Suprapubic skin (tissue), 4 donors: ENCODE data around the gene TREML2. TPM values are rescaled to one million over a fixed set of nuclear protein-coding genes. Genes with fewer than 3 reads are reported as not detected.

Source experiments
- DNase-seq, 2 donors: peaks; one replicate each; pipeline ENCODE4 v3.0.0-alpha.2; 2019; ENCODE audit warnings: low spot score in 2 of 2
- H3K27ac ChIP-seq: fragments of 200-600 bp; sonication (generic); one replicate; pipeline ENCODE4 v1.5.1; 2019
- H3K27me3 ChIP-seq: fragments of 200-600 bp; sonication (generic); one replicate; pipeline ENCODE4 v1.5.1; 2019
- H3K36me3 ChIP-seq: fragments of 200-600 bp; sonication (generic); one replicate; pipeline ENCODE4 v1.5.1; 2019
- H3K4me1 ChIP-seq: fragments of 200-600 bp; sonication (generic); one replicate; pipeline ENCODE4 v1.5.1; 2019
- H3K4me3 ChIP-seq: fragments of 200-600 bp; sonication (generic); one replicate; pipeline ENCODE4 v1.5.1; 2019; ENCODE audit warnings: mild to moderate bottlenecking
- H3K9me3 ChIP-seq: fragments of 200-600 bp; sonication (generic); one replicate; pipeline ENCODE4 v1.5.1; 2019
- CTCF ChIP-seq, 2 donors: fragments of 200-600 bp in 1 of 2; fragments of 450-650 bp in 1 of 2; sonication (generic) in 1 of 2; IDR thresholded peaks; one replicate each; pipeline ENCODE4 v1.5.1; 2016 to 2019; ENCODE audit warnings: antibody characterized with exemption in 2 of 2, mild to moderate bottlenecking in 1 of 2, moderate library complexity in 1 of 2
- EP300 ChIP-seq: sonication (generic); formaldehyde crosslinking; IDR thresholded peaks from one replicate; pipeline ENCODE4 v1.6.1; 2017; ENCODE audit warnings: antibody characterized with exemption
- POLR2A ChIP-seq, 2 donors: fragments of 450-650 bp; IDR thresholded peaks; one replicate each; pipeline ENCODE4 v1.6.1; 2017; ENCODE audit warnings: antibody characterized with exemption in 2 of 2, mild to moderate bottlenecking in 2 of 2, moderate library complexity in 2 of 2
- POLR2AphosphoS5 ChIP-seq, 3 donors: sonication (generic); formaldehyde crosslinking; IDR thresholded peaks; one replicate each; pipeline ENCODE4 v1.6.1; 2017; ENCODE audit warnings: antibody characterized with exemption in 3 of 3
- WGBS: methylation state at CpG from one replicate; pipeline ENCODE4 v1.1.5; 2018; 5-methylcytosine and 5-hydroxymethylcytosine counted together
- total RNA-seq, 4 donors: library from RNA; depleted of rRNA; stranded (reverse); fragments of >200 nt; gene quantifications; one replicate each; pipeline ENCODE4 v1.1.0, GENCODE V29; 2016

TREML2 gene
- total RNA-seq, 4 donors from 2014 or later: not detected

DNA sequence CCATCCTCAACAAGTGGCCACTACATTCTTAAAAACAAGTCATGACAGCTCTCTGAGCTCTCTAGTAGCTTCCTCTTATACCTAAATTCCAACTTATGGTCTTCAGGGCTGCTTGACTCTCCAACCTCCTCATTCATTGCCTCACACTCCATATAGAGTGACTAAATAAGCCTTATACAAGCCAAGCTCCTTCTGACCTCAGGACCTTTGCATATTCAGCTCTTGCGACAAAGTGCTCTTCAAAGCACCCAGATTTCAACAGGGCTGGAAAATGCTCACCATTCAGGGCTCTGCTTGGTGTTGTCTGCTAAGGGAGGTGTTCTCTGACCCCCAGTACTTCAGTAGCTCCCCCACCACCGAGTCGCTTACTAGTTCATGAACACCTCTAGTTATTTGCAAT is 3.7 kb downstream of the TREML2 start:
- H3K36me3 ChIP-seq: no peaks in the 10 kb centered on the region
- TF ChIP-seq POLR2AphosphoS5 (IDR thresholded peaks at IDR 0.05) (no peak), CTCF (IDR thresholded peaks at IDR 0.05) (no peak)
- no peak overlapping the region for H3K4me3 ChIP-seq
- H3K4me1 ChIP-seq: peaks cover 4% of the 10 kb centered on the region
- no peaks in the 10 kb centered on the region for H3K9me3 ChIP-seq
- WGBS: 96% methylated on average over 3 of the region's 3 CpGs
- H3K27ac ChIP-seq: no peak overlapping the region
- H3K27me3 ChIP-seq: peaks cover 28% of the 10 kb centered on the region
- no peak for DNase-seq

DNA sequence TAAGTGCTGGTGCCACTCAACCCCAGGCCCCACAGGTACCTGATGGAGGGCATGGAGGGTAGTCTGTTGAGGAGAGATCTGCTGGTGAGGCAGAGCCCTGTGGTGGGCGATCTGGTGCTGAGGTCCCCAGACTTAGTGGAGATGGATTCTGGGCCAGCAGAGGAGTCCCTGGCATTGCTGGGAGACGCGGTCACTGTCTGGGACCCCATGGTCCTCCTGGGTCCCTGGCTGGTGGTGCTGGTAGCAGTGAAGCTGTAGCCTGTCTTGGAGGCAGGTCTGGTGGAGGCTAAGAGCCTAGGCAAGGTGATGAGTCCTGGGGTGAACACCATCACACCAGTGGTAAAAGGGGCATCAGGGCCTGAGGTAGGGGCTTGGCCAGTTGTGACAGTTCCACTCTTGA is 6.6 kb downstream of the TREML2 start:
- Histone ChIP-seq H3K27ac (no peak overlapping the region), H3K27me3 (peaks cover 42% of the 10 kb centered on the region), H3K36me3 (no peaks in the 10 kb centered on the region), H3K9me3 (no peaks in the 10 kb centered on the region), H3K4me1 (no peaks in the 10 kb centered on the region), H3K4me3 (no peak overlapping the region)
- DNase-seq: no peak
- WGBS: 100% methylated on average over 1 of the region's 3 CpGs
- TF ChIP-seq POLR2A (IDR thresholded peaks at IDR 0.05): no peak
- TF ChIP-seq EP300: no peak
- no peak for TF ChIP-seq POLR2AphosphoS5 (IDR thresholded peaks at IDR 0.05)
- TF ChIP-seq CTCF (IDR thresholded peaks at IDR 0.05): no peak

DNA sequence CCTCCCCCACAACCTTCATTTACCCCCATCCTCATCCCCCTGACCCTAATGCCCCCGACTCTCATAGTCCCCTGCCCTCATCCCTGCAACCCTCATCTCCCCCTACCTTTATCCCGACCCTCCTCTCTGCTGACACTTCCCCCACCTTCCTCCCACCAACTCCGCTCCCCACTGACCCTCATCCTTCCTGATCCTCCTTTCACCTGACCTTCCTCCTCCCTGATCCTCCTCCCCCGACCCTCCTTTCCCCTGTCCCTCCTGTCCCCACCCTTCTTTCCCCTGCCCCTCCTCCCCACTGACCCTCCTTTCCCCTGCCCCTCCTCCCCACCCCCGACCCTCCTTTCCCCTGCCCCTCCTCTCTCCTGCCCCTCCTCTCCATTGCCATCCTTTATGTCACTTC is 7.1 kb downstream of the TREML2 start:
- Histone ChIP-seq H3K27me3 (peaks cover 42% of the 10 kb centered on the region), H3K9me3 (no peaks in the 10 kb centered on the region), H3K27ac (no peak overlapping the region), H3K4me1 (no peaks in the 10 kb centered on the region), H3K36me3 (no peaks in the 10 kb centered on the region), H3K4me3 (no peak overlapping the region)
- no peak for TF ChIP-seq POLR2AphosphoS5 (IDR thresholded peaks at IDR 0.05)
- no peak for TF ChIP-seq POLR2A (IDR thresholded peaks at IDR 0.05)
- no peak for TF ChIP-seq CTCF (IDR thresholded peaks at IDR 0.05)
- TF ChIP-seq EP300: no peak
- no peak for DNase-seq
- WGBS: 58% methylated on average over 5 of the region's 5 CpGs

DNA sequence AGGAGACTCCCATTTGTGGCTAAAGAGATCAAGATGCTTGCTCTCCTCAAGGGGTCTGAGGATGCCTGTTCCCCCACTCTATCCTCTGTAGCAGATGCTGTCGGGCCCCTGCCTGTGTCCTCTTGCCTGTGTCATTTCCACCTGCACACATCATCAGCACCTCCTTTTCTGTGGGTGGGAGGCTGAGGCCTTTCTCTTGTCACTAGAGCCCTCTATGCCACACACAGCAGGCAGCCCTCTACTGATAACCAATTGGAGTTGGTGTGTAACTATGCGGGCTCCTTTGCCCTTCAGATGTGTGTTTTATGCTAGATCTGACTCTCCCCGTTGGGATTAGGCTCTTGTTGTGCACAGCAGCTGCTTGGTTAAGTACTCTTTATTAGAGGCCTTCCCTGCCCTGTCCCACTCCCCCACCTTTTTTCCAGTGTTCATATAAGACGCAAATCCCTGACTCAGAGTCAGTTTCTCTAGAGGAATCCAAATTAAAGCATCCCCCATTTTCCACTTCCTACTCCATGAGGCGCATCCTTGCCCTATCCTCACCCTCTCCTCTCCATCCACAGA is 7.7 kb downstream of the TREML2 start:
- H3K27me3 ChIP-seq: peaks cover 42% of the 10 kb centered on the region
- no peak for TF ChIP-seq POLR2A (IDR thresholded peaks at IDR 0.05)
- TF ChIP-seq EP300: no peak
- no peak for TF ChIP-seq CTCF (IDR thresholded peaks at IDR 0.05)
- TF ChIP-seq POLR2AphosphoS5 (IDR thresholded peaks at IDR 0.05): no peak
- H3K4me3 ChIP-seq: no peak overlapping the region
- no peaks in the 10 kb centered on the region for H3K36me3 ChIP-seq
- no peak for DNase-seq
- WGBS: 79% methylated on average over 5 of the region's 5 CpGs
- no peak overlapping the region for H3K27ac ChIP-seq
- H3K4me1 ChIP-seq: no peaks in the 10 kb centered on the region
- no peaks in the 10 kb centered on the region for H3K9me3 ChIP-seq

DNA sequence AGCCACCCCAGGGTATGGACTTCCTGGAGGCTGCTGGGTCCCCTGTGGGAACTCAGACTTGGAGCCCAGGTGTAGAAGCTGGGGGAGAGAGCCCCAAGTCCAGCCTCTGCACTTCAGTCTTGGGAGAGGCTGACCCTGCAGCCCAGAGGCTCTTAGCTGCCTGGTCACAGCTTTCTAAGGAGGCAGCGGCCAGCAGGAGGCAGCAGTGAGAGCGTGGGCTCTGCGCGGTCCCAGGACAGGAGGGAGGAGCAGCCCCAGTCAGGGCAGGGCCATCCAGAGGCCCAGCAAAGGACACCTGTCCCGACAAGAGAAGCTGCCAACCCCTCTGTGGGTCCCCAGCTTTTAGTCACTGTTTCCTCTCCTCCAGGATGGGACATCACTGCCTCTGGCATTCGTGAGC is 9.4 kb downstream of the TREML2 start:
- 50% methylated on average over 1 of the region's 6 CpGs for WGBS
- Histone ChIP-seq H3K36me3 (no peaks in the 10 kb centered on the region), H3K4me1 (no peaks in the 10 kb centered on the region), H3K4me3 (no peak overlapping the region), H3K9me3 (no peaks in the 10 kb centered on the region), H3K27ac (no peak overlapping the region), H3K27me3 (peaks cover 33% of the 10 kb centered on the region)
- DNase-seq: no peak
- TF ChIP-seq EP300: no peak
- TF ChIP-seq POLR2AphosphoS5 (IDR thresholded peaks at IDR 0.05): no peak
- TF ChIP-seq CTCF (IDR thresholded peaks at IDR 0.05): no peak
